OCI-LY7 (cell line): ENCODE measurements around the gene CYP2B6. TPM values are rescaled to one million over a fixed set of nuclear protein-coding genes. Genes with fewer than 3 reads are reported as not detected.
"Not testable (repeated sequence)": the region's sequence is repeated elsewhere in the genome, so short reads cannot be mapped to it uniquely, and the experiment has no call there.

ENCODE experiments used
- BruUV-seq: library from RNA; stranded (reverse); fragments of 400-500 nt; replicated peaks from 2 replicates; lab custom pipeline; 2021; lab: Mats Ljungman, UMichigan
- CTCF ChIA-PET: fragments of 300-600 bp; sonication (Branson Sonifier 250); formaldehyde crosslinking; loops from one replicate; lab custom pipeline; 2022; ENCODE audit warnings: antibody characterized with exemption; ENCODE audit not compliant: unreplicated experiment; lab: Charles Lee
- POLR2A ChIA-PET: fragments of 300-600 bp; sonication (Branson Sonifier 250); formaldehyde crosslinking; loops from one replicate; lab custom pipeline; 2022; ENCODE audit warnings: antibody characterized with exemption; lab: Charles Lee
- DNase-seq: peaks from one replicate; pipeline ENCODE4 v3.0.0-alpha.2; 2015; ENCODE audit warnings: low spot score
- H2AFZ ChIP-seq: fragments of 200-600 bp; sonication (generic), shearing (Covaris generic); 2 replicates; pipeline ENCODE4 v1.6.1; 2014; ENCODE audit warnings: mild to moderate bottlenecking, antibody characterized with exemption, low read length, moderate library complexity
- H3K27ac ChIP-seq: fragments of 200-600 bp; sonication (generic); 2 replicates; pipeline ENCODE4 v1.5.1; 2014; ENCODE audit warnings: mixed run types, low read depth, mild to moderate bottlenecking, moderate library complexity, low read length, inconsistent platforms; ENCODE audit not compliant: poor library complexity, severe bottlenecking
- H3K36me3 ChIP-seq: fragments of 200-600 bp; sonication (generic); 2 replicates; pipeline ENCODE4 v1.6.1; 2014; ENCODE audit warnings: mild to moderate bottlenecking, antibody characterized with exemption, low read length, moderate library complexity, mixed read lengths; ENCODE audit not compliant: insufficient read depth
- H3K4me1 ChIP-seq: fragments of 200-600 bp; sonication (generic); 2 replicates; pipeline ENCODE4 v1.5.1; 2014; ENCODE audit warnings: mild to moderate bottlenecking, low read length; ENCODE audit not compliant: insufficient read depth, poor library complexity, severe bottlenecking
- H3K4me2 ChIP-seq: fragments of 200-600 bp; sonication (generic); 2 replicates; pipeline ENCODE4 v1.6.1; 2014; ENCODE audit warnings: mild to moderate bottlenecking, low read length
- H3K4me3 ChIP-seq: fragments of 200-600 bp; sonication (generic); 2 replicates; pipeline ENCODE4 v1.5.1; 2014; ENCODE audit warnings: mild to moderate bottlenecking, low read depth, low read length; ENCODE audit not compliant: poor library complexity, severe bottlenecking
- H3K79me2 ChIP-seq: fragments of 200-600 bp; sonication (generic); 2 replicates; pipeline ENCODE4 v1.6.1; 2016; ENCODE audit warnings: low read depth, mild to moderate bottlenecking, low read length, moderate library complexity, mixed read lengths; ENCODE audit not compliant: insufficient read depth
- H3K9me2 ChIP-seq: fragments of 200-600 bp; sonication (generic); 2 replicates; pipeline ENCODE4 v1.6.1; 2016; ENCODE audit warnings: mild to moderate bottlenecking, low read length, mixed read lengths; ENCODE audit not compliant: insufficient read depth
- H3K9me3 ChIP-seq: fragments of 200-600 bp; sonication (generic); 2 replicates; pipeline ENCODE4 v1.6.1; 2014; ENCODE audit warnings: mild to moderate bottlenecking, mixed run types, low read length, mixed read lengths
- H4K20me1 ChIP-seq: fragments of 200-600 bp; sonication (generic); 2 replicates; pipeline ENCODE4 v1.6.1; 2014; ENCODE audit warnings: mild to moderate bottlenecking, antibody characterized with exemption, low read length, moderate library complexity, mixed read lengths; ENCODE audit not compliant: insufficient read depth
- EZH2phosphoT487 ChIP-seq: fragments of 200-600 bp; sonication (generic); IDR thresholded peaks from 2 replicates; pipeline ENCODE4 v1.6.1; 2018; ENCODE audit warnings: low read depth, borderline replicate concordance, mild to moderate bottlenecking, mixed run types, antibody characterized with exemption, low read length, moderate library complexity, mixed read lengths
- intact Hi-C: fragments of 100-400 bp; cut with micrococcal nuclease; formaldehyde crosslinking; loops from one replicate; pipeline ENCODE4 v1.10.0; 2022; ENCODE audit not compliant: unreplicated experiment
- total RNA-seq, 2 experiments: library from RNA; depleted of rRNA in 1 of 2; stranded (reverse); fragments of >200 nt in 1 of 2; shearing (Covaris generic) in 1 of 2; gene quantifications; 2 replicates each; pipeline ENCODE4 v1.2.3, GENCODE V29; 2014 to 2022
- TF ChIP-seq, protein P1 (sequence below): fragments of 200-600 bp; sonication (generic); conservative IDR thresholded peaks from 2 replicates; pipeline ENCODE4 v1.5.1; 2014; ENCODE audit warnings: mild to moderate bottlenecking, antibody characterized with exemption, low read length, moderate library complexity, mixed read lengths

The CYP2B6 gene
- total RNA-seq, 2 experiments from 2014 or later, result not detected

- Histone ChIP-seq H4K20me1 (no peaks in the 10 kb centered on the region), H3K79me2 (no peaks in the 10 kb centered on the region), H3K27ac (no peak overlapping the region), H3K9me3 (no peaks in the 10 kb centered on the region), H3K4me3 (no peak overlapping the region), H3K9me2 (no peaks in the 10 kb centered on the region), H3K4me2 (no peak overlapping the region), H3K4me1 (no peaks in the 10 kb centered on the region), H3K36me3 (no peaks in the 10 kb centered on the region), H2AFZ (no peak overlapping the region)
- BruUV-seq, result no TSS peak
- TF ChIP-seq, protein P1, sequence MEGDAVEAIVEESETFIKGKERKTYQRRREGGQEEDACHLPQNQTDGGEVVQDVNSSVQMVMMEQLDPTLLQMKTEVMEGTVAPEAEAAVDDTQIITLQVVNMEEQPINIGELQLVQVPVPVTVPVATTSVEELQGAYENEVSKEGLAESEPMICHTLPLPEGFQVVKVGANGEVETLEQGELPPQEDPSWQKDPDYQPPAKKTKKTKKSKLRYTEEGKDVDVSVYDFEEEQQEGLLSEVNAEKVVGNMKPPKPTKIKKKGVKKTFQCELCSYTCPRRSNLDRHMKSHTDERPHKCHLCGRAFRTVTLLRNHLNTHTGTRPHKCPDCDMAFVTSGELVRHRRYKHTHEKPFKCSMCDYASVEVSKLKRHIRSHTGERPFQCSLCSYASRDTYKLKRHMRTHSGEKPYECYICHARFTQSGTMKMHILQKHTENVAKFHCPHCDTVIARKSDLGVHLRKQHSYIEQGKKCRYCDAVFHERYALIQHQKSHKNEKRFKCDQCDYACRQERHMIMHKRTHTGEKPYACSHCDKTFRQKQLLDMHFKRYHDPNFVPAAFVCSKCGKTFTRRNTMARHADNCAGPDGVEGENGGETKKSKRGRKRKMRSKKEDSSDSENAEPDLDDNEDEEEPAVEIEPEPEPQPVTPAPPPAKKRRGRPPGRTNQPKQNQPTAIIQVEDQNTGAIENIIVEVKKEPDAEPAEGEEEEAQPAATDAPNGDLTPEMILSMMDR, result no peak
- no peak for TF ChIP-seq EZH2phosphoT487
- intact Hi-C loops, result no loop called here
- ChIA-PET CTCF (no interaction called here), POLR2A (no interaction called here)
- no peak for DNase-seq
Observed at GRCh38 chr19:40976134-40976533, 14.9 kb upstream of the CYP2B6 start.

GRCh38 chr19:40976724-40977123, 14.4 kb upstream of the CYP2B6 start:
- BruUV-seq, result no TSS peak
- no peaks in the 10 kb centered on the region for H3K4me1 ChIP-seq
- H3K27ac ChIP-seq, result no peak overlapping the region
- no peaks in the 10 kb centered on the region for H3K79me2 ChIP-seq
- no peak overlapping the region for H3K4me3 ChIP-seq
- TF ChIP-seq, protein P1, result no peak
- TF ChIP-seq EZH2phosphoT487, result no peak
- H4K20me1 ChIP-seq, result no peaks in the 10 kb centered on the region
- DNase-seq, result no peak
- no peaks in the 10 kb centered on the region for H3K9me3 ChIP-seq
- no peak overlapping the region for H2AFZ ChIP-seq
- H3K4me2 ChIP-seq, result no peak overlapping the region
- intact Hi-C loops, result no loop called here
- ChIA-PET CTCF (no interaction called here), POLR2A (no interaction called here)
- no peaks in the 10 kb centered on the region for H3K36me3 ChIP-seq
- no peaks in the 10 kb centered on the region for H3K9me2 ChIP-seq

DNA sequence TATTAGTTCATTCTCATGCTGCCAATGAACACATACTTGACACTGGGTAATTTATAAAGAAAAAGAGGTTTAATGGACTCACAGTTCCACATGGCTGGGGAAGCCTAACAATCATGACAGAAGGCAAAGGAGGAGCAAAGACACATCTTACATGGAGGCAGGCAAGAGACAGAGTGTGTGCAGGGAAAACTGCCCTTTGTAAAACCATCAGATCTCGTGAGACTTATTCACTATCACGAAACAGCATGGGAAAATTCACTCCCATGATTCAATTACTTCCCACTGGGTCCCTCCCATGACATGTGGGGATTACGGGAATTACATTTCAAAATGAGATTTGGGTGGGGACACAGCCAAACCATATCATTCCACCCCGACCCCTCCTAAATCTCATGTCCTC, 11.3 kb upstream of the CYP2B6 start:
- H3K36me3 ChIP-seq, H3K79me2 ChIP-seq, BruUV-seq, H3K4me2 ChIP-seq, H3K27ac ChIP-seq, POLR2A ChIA-PET, H2AFZ ChIP-seq, intact Hi-C loops, CTCF ChIA-PET, H4K20me1 ChIP-seq, DNase-seq, H3K4me1 ChIP-seq, H3K9me3 ChIP-seq, H3K9me2 ChIP-seq, H3K4me3 ChIP-seq: not testable (repeated sequence)

DNA sequence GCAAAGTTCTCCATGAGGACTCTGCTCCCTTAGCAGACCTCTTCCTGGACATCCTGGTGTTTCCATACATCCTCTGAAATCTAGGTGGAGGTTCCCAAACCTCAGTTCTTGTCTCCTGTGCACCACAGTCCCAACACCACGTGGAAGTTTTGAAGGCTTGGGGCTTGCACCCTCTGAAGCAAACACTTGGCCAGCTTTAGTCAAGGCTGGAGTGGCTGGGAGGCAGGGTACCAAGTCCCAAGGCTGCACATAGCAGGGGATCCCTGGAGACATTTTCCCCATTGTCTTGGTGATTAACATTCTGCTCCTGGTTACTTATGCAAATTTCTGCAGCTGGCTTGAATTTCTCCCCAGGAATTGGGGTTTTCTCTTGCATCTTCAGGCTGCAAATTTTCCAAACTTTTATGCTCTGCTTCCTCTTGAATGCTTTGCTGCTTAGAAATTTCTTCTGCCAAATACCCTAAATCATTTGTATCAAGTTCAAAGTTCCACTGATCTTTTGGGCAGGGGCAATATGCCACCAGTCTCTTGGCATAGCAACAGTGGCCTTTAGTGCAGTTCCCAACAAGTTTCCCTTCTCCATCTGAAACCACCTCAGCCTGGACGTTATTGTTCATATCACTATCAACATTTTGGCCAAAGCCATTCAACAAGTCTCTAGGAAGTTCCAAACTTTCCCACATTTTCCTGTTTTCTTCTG, 10.2 kb upstream of the CYP2B6 start:
- H3K9me2 ChIP-seq, H3K9me3 ChIP-seq, CTCF ChIA-PET, H3K27ac ChIP-seq, H3K4me1 ChIP-seq, intact Hi-C loops, H3K4me3 ChIP-seq, BruUV-seq, POLR2A ChIA-PET, H3K36me3 ChIP-seq, H4K20me1 ChIP-seq, H3K79me2 ChIP-seq, DNase-seq, H3K4me2 ChIP-seq, H2AFZ ChIP-seq: not testable (repeated sequence)
